Fibroblast of skin of back (primary cell): ENCODE data around the gene WBP1.
"Not testable (repeated sequence)": the region's sequence is repeated elsewhere in the genome, so short reads cannot be mapped to it uniquely, and the experiment has no call there.

Experiments used
- DNase-seq: peaks from one replicate; pipeline ENCODE4 v3.0.0-alpha.2; 2013

WBP1 gene

DNA sequence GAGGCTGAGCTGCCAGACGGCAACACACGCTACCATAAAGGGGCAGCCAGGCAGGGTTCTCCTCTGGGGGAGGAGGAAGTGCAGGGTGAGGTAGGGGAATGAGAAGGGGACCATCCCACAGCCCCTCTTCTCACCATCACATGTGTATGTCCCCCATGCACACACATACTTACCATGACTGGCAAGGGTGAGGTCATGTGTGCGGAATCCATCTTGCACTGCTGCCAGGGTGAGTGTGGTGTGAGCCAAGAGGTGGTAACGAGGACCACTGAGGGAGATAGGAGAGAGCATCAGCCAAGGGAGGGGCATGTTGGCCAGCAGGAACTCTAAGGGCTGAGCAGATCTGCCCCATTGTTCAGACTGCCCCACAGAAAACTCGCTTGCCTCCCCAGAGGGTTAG is 29.6 kb upstream of the WBP1 start:
- DNase-seq, result no peak

DNA sequence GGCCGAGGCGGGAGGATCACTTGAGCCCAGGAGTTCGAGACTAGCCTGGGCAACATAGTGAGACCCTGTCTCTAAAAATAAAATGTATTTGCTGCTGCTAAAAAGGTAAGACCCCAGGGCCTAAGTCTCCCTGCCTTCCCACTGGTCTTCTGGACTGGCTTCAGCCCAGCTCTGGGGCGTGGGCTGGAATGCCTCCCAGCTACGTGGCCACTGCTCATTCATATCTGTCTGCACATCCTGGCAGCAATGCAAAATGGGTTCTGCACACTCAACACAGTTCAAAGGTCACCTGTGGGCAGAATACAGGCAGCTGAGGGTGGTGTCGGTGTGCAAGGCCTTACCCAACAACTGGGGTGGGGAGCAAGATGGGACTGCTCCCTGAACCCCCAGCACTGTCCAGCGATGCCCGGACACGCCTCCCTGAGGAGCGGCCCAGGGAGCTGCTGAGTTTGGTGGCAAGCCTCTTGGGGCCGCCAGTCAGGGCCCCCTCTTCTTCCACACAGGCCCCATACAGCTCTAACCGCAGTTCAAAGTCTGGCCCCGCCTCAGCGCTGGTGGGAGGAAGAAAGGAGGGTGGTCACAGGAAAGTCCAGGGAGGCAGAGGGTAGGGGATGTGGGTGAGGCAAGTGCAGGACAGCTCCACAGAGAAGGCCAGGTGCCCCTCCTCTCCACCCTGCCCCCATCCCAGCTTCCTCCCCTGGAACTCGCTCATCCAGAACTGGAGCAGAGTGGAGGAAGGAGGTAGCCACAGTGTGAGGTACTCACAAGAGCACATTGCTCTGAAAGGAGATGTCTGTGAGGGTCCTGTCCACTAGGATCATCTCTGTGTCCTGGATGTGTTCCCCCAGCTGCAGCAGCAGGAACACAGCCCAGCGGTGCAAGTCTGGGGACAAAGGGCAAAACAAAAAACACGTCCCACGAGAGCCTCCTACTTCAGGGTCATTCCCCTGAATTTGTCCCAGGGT is 28.5 kb upstream of the WBP1 start:
- DNase-seq, result no peak

DNA sequence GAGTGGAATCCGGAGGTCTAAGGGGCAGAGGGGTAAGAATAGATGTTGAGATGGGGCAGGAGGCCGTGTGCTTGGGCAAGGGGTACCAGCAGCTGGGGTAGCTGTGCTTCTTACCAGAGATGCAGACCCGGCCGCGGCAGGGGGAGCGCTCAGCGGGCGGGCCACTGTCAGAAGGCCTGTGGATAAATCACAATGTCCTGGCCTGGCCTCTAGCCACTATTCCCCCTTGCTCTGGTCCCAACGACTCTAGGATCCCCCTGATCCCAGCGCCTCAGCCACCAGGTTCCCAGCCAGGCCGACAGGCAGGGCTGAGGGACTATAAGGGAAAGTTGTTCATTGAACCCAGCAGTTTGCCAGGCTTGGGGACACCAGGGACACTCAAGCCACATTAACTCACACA is 27.7 kb upstream of the WBP1 start:
- no peak for DNase-seq

DNA sequence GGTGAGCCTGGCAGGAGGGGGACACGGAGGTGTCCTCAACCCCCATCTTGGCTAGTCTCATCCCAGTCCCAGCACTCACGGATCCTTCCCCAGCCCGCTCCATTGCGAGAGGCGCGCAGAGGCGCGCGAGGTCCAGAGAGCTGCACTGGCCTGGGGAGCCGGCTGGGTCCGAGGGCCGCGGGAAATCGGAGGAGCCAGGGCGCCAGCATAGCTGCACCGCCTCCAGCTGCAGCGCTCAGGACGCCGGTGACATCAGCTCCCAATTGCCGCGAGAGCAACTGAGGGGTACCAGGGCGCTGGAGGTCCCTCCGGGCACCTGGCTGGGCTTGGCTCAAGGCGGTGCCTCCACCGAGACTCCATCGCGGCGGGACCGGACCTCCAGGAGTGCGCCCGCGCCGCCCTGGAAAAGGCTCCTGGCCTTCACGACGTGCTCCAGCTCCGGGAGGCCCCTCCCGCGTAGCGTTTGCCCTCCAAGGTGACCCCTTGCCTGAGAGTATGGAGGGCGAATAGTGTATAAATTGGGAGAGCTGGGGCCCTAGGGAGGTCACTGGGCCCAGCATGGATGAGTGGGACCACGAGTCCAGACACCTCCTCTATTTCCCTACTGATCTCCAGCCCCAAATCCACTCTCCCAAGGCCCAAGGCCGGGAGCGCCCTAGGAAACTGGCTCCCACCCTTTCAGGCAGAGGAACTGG is 22.0 kb upstream of the WBP1 start:
- DNase-seq, result no peak

DNA sequence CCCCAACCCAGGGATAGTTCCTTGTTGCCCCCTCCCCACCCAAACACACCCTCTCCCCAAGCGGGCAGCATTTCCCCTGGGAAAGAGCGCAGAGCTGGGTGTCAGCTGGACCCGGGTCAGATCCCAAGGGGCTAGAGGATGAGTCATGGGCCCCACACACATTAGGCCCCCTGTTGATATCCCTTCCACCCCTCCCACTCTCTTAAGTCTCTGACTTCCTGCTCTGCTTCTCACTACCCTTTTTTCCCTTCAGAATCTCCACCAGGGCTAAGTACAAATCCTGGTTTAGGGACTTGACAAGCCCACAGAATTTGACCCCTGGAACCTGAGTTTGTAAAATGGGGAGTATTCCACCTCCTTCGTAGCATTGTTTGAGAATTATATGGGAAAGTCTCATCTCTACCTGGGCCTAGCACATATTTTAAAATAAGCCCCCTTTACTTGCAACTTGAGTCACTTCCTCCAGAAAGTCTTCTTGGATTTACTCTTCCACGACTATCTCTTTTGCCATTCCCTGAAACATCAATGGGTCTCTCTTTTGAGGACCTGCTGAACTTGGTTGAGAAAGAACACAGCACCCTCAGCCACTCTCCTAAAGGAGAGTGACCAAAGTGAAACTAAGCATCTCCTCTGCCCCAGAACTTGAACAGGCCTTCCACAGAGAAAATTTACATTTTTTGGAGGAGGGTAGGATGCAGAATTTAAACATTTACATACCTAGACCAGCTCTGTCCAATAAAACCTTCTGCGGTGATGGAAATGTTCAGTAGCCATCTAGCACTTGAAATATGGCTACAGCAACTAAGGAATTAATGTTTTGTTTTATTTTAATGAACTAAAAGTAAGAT is 21.2 kb upstream of the WBP1 start:
- DNase-seq, result peak; percentile 49

DNA sequence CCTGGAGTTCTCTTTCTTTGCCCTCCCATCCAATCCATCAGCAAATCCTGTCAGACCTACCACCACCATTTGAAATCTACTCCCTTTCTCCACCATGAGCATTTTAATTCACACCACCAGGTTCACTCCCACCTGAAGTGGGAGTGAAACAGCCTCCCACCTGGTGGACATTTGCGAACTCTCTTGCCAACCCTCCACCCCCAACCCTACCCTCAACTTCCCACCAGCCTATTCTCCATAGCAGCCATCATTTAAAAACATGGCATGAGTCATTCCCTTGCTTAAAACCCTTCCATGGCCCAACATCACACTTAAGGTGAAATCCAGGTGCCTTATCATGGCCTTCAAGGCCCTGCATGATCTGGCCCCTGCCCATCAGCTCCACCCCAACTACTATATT is 20.0 kb upstream of the WBP1 start:
- no peak for DNase-seq

DNA sequence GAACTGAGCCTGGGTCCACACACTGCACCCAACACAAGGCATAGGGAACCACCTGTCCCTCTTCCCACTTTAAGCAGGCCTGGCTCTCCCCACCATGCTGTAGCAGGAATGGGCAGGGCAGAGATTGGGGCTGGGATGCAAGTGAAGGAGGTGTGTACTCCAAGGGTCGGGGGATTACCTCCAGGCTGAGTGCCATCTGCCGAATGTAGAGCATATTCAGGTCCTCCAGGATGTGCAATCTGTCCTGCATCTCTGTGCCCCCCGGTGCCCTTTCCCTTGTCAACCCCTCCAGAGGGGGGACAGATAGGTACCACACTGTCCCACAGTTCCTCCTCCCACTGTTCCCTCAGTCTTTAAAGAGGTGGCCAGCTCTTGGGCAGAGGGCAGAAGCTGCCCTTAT is 18.9 kb upstream of the WBP1 start:
- DNase-seq, result no peak

DNA sequence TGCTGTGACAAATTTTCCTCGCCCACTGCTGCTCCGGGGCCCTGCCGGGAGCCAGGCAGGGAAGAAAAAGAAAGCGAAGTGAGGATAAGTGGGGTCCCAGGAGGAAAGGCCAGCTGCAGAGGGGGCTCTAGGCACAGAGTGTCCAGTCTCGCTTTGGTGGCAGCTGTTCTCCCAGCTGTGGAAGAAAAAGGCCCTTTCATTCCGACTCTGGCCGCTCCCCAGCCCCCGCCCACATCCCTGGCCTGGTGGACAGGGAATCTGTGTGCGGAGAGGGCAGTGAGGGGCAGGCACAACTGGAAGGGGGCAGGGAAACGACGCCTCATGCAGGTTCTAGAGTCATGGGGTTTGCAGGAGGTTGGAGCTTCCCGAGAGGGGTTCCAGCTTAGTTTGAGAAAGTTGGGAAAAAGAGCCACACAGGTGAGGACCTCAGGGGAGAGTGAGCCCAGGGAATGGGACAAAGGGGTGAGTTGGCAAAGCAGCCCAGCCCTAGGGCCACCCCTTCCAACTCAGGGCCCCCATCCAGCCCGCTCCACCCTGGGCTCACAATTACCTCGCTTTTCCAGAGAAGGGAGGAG is 18.3 kb upstream of the WBP1 start:
- DNase-seq, result peak; percentile 49

DNA sequence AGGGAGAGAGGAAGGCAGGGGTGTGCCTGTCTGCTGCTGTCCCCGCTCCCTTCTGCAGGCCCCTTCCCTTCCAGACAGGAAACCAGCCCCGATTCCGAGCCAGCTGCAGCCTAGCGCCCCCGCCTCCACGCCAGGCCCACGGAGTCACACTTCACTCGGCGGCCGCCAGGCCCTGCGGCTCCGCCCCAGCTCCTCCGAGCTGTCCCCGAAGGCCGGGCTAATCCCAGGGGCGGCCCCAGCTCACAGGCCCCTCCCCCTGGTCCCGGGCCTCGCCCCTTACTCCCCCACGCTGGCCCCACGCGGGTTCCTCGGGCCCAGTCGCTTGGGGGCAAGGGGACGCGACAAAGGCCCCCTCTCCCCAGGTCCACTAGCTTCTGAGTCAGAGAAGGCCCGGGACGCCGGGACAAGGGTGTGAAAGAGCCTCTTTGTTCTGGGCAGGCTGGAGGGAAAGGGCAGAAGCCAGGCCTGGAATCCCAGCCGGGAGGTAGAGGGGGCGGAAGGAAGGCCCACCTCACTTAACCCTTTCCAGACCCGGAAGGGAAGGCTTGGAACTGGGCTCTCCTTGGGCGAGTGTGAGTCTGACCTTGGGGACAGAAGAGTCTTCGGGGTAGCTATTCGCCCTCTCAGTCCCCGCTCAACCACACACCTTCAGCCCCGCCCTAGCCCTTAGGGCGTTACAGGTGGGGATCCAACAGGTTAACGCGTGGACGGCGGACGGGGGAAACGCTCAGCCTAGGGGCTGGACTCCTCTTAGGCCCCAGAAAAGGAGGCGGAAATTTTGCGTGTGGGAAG is 17.7 kb upstream of the WBP1 start:
- DNase-seq, result peak; percentile 86

DNA sequence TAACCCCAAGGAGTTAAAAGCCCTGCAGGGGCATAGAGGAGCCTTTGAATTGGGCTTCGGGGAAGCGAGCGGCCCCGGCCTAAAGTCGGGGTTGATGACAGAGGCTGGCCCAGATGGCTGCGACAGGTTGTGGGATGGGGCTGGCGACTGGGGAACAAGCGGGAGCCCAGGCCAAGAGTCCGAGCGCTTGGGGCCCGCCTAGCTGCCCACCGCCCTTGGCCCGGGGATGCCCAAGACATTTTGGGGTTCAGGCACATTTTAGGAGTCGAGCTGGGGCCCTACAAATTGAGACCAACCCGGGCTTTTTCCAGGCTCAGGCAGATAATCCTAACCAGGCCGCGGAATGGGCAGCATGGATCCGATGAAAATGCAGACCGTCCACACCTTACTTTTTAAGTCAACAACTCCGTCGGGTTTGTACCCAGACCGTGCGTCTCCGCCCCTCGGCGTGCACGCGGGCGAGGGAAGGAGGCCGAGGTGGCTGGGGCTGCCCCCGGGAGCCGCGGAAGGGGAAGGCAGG is 17.0 kb upstream of the WBP1 start:
- DNase-seq, result no peak

DNA sequence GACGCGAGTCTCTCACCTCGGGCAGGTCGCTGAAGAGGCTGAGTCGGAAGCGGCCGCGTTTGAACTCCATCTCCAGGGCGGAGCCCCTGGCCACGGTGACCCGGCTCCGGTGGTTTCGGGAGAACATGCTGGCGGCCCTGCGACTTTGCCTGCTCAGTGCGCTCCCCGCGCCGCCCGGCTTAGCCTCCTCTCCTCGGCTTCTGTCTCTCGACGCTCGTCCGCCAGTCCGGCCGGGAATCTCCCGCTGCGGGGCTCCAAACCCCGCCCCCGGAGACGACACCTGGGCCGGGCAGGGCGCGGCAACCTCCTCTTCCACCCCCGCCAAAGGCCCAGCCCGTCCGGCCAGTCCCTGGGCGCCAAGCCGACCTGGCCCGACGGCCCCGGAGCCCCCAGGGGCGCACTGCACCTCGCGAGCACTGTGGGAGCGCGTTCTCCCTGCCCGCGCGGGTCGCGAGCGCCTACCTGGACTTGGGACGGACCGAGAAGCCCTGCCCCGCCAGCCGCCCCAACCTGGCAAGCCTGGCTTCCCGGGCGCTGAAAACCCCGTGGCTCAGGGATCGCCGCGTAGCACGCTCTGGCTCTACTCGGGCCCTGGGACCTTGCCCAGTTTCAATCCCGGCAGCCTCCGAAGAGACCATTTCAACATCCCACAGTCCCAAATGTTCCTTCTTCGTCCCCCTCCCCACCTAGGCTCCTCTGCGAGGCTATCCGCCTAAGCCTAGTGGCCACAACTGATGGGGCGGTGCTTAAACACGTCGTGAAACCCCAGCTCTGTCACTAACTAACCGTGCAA is 16.4 kb upstream of the WBP1 start, which contains the start of gene RTKN:
Gene RTKN, minus strand, starts transcription at position 248 of the 793 bp plus-strand sequence. Its CDS starts 121 bp downstream, at position 127.
- DNase-seq, result no peak

DNA sequence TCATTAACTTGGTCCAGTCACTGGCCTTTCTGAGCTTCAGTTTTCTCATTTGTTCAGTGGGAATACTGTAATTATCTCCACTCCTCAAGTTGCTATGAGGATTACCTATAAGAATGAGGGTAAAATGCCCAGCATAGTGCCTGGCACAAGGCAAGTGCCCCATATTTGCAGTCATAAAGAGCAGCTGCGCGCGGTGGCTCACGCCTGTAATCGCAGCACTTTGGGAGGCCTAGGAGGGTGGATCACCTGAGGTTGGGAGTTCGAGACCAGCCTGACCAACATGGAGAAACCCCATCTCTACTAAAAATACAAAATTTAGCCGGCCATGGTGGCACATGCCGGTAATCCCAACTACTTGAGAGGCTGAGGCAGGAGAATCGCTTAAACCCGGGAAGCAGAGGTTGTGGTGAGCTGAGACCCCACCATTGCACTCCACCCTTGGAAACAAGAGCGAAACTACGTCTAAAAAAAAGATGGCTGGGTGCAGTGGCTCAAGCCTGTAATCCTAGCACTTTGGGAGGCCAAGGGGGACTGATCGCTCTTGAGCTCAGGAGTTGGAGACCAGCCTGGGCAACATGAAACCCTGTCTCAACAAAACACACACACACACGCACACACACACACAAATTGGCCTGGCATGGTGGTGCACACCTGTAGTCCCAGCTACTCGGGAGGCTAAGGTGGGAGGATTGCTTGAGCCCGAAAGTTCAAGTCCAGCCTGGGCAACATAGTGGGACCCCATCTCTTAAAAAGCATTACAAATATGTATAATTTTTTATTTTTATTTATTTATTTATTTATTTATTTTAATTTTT is 15.5 kb upstream of the WBP1 start:
- not testable (repeated sequence) for DNase-seq

DNA sequence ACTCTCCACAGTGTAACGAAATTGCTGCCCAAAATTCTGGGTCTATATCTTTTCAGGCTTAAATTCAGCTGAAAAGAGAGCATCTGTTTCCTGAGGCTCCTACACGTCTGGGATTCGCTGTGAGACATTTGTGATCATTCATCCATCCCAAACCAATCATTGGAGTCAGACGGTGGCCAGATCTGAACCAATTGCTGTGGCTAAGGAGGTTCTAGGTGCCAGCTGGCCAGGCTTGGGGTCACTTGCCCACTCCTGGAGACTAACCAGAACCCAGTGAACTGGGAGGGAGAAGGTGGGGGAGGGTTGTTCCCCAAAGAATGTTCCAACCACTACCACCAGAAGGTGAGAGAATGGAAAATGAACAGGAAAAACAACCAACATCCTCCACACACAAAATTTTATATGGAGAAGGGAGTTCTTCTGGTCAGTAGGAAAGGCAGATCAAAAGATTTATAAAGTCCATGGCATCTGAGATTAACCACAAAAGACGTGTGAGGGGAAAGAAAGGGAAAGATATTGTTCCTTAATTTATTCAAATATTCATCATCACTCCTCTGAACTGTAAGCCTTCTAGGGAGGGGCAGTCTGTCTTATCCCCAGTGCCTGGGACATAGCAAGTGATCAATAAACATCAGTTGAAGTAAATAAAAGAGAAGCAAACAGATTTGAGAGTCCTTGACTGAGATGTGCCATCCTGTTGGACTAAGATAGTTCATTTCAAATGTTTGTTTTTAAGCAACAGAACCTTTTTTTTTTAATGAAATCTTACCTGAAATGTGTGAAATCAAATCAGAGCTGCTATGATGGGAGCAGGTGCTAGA is 13.5 kb upstream of the WBP1 start:
- no peak for DNase-seq

DNA sequence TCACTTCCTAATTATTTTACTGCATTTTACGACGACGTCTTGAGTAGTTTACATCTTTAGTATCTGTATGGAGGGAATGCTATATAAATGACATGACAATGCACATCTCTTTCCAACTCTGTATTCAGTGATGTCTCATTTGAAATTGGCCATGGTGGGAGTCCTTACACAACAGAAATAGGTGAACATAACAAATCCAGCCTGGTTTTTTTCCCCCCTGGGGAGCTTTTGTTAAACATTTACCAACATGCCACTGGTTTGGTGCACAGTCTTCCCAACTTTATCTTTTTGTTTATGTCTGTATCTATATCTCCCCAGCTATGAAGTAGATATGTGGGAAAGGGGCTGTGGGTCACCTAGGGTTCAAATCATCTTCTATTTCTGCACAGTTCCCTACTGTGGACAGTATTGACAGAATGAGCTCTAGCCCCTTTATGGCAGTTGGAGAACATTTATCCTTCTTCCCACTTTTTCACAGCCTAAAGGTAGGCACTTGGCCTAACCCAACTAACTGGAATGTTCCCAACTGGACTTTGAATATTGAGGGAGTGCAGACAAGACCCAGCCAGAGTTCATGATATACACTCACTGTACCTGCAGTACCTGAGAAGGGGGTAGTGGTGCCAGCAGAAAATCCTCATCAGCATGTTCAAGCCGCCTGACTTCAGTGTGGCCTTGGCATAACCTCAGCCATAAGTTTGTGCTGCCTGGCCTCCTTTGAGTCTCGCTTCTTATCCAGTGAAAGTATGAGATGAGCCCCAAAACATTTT is 10.8 kb upstream of the WBP1 start:
- DNase-seq, result no peak

DNA sequence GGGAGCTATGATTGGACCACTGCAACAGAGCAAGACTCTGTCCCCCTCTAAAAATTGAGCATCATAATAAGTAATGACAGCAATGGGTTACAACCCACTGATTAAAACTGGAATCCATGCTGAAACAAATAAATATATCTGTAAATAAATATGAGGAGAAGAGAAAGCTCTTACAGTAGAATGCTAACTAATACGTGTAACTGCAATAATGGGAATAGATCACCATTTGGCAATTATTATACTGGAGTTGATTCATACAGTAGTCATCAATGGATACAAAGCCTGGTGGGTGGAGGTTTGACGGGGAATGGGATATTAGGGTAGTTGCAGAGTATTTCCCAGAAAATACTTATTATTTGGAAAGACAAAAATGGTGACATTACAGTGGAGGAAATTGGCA is 9.5 kb upstream of the WBP1 start:
- DNase-seq, result no peak

DNA sequence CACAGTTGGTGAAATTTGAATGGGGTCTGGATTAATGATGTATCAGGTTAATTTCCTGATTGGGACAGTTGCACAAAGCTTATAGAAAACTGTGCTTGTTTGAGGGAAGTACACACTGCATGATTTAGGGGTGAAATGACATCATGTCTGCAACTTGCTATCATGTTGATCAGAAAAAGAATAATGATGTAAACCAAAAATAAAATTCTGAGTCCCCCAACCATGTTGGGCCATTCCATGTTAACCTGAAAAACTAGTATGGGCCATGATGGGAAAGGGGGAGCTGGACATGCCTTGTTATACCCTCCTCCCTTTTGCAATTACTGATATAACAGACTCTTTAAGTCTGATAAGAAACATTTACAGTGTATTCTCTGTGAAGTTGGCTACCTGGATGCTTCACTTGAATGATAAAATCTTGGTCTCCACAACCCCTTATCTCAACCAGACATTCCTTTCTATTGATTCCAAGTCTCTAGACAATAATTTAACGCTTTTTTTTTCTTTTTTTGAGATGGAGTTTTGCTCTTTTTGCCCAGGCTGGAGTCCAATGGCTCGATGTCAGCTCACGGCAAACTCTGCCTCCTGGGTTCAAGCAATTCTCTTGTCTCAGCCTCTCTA is 7.6 kb upstream of the WBP1 start:
- DNase-seq, result no peak
